IMR-90 (cell line): ENCODE measurements around the gene GAS2L2. TPM values are rescaled to one million over a fixed set of nuclear protein-coding genes. Genes with fewer than 3 reads are reported as not detected.

Experiments used
- ATAC-seq: fragments of 200-7000 bp; cut with Tn5 transposase; 2 replicates; pipeline ENCODE4 v1.9.1; 2020; ENCODE audit warnings: low read depth, mild to moderate bottlenecking, moderate library complexity
- BruUV-seq: library from RNA; stranded (reverse); fragments of 400-500 nt; replicated peaks from 2 replicates; lab custom pipeline; 2021; lab: Mats Ljungman, UMichigan
- CTCF ChIA-PET: fragments of 300-600 bp; formaldehyde crosslinking; extraction: SDS; loops from one replicate; lab custom pipeline; 2021; ENCODE audit warnings: antibody characterized with exemption; lab: Yijun Ruan, JAX
- POLR2A ChIA-PET: fragments of 300-600 bp; sonication (Branson Sonifier 250); formaldehyde crosslinking; loops from one replicate; lab custom pipeline; 2022; ENCODE audit warnings: antibody characterized with exemption; ENCODE audit not compliant: unreplicated experiment; lab: Charles Lee
- DNase-seq: peaks from one replicate; pipeline ENCODE4 v3.0.0; 2013
- H2AFZ ChIP-seq: replicated peaks from 2 replicates; pipeline ENCODE3; 2013; ENCODE audit warnings: low read length, mild to moderate bottlenecking; ENCODE audit not compliant: poor library complexity
- H2AK5ac ChIP-seq: 2 replicates; pipeline ENCODE4 v1.6.1; 2013; ENCODE audit warnings: low read depth, low read length, inconsistent platforms
- H2AK9ac ChIP-seq: replicated peaks from 2 replicates; pipeline ENCODE3; 2013; ENCODE audit warnings: mild to moderate bottlenecking, low read depth, low read length, moderate library complexity; ENCODE audit not compliant: poor library complexity
- H2BK120ac ChIP-seq: 2 replicates; pipeline ENCODE4 v1.6.1; 2013; ENCODE audit warnings: low read depth, low read length, inconsistent platforms
- H2BK15ac ChIP-seq: 3 replicates; pipeline ENCODE4 v1.6.1; 2013; ENCODE audit warnings: low read depth, low read length, inconsistent platforms
- H2BK20ac ChIP-seq: 2 replicates; pipeline ENCODE4 v1.6.1; 2013; ENCODE audit warnings: low read depth, mild to moderate bottlenecking, inconsistent platforms, low read length, moderate library complexity
- H2BK5ac ChIP-seq: 2 replicates; pipeline ENCODE4 v1.6.1; 2013; ENCODE audit warnings: mild to moderate bottlenecking, low read depth, low read length, inconsistent platforms; ENCODE audit not compliant: poor library complexity, severe bottlenecking
- H3K14ac ChIP-seq: replicated peaks from 2 replicates; pipeline ENCODE4 v1.6.1; 2013; ENCODE audit warnings: low read depth, low read length, inconsistent platforms
- H3K18ac ChIP-seq: 2 replicates; pipeline ENCODE4 v1.6.1; 2013; ENCODE audit warnings: low read depth, low read length, control low read depth
- H3K23ac ChIP-seq: 2 replicates; pipeline ENCODE4 v1.6.1; 2013; ENCODE audit warnings: low read depth, low read length, inconsistent platforms
- H3K27ac ChIP-seq: 2 replicates; pipeline ENCODE4 v1.5.1; 2013; ENCODE audit warnings: mild to moderate bottlenecking, control low read depth, low read length; ENCODE audit not compliant: insufficient read depth
- H3K27me3 ChIP-seq: 2 replicates; pipeline ENCODE4 v1.6.1; 2013; ENCODE audit warnings: low read length; ENCODE audit not compliant: control insufficient read depth, insufficient read depth
- H3K36me3 ChIP-seq: 2 replicates; pipeline ENCODE4 v1.6.1; 2013; ENCODE audit warnings: low read length, mixed read lengths; ENCODE audit not compliant: control insufficient read depth, insufficient read depth
- H3K4ac ChIP-seq: 2 replicates; pipeline ENCODE4 v1.6.1; 2013; ENCODE audit warnings: low read depth, low read length, inconsistent platforms
- H3K4me1 ChIP-seq: 2 replicates; pipeline ENCODE4 v1.6.1; 2013; ENCODE audit warnings: low read length, mixed read lengths; ENCODE audit not compliant: control insufficient read depth, insufficient read depth
- H3K4me2 ChIP-seq: 2 replicates; pipeline ENCODE4 v1.6.1; 2013; ENCODE audit warnings: low read depth, mild to moderate bottlenecking, control low read depth, low read length, moderate library complexity
- H3K4me3 ChIP-seq: 2 replicates; pipeline ENCODE4 v1.5.1; 2013; ENCODE audit warnings: low read depth, mild to moderate bottlenecking, control low read depth, low read length, moderate library complexity; ENCODE audit not compliant: insufficient read depth
- H3K56ac ChIP-seq: 2 replicates; pipeline ENCODE4 v1.6.1; 2013; ENCODE audit warnings: low read length, inconsistent platforms; ENCODE audit not compliant: insufficient read depth; ENCODE audit errors: extremely low read depth
- H3K79me1 ChIP-seq, 2 experiments: 2 replicates each; pipeline ENCODE4 v1.6.1; 2013; ENCODE audit warnings: low read length in 2 of 2, inconsistent platforms in 1 of 2, low read depth in 1 of 2
- H3K9ac ChIP-seq: 2 replicates; pipeline ENCODE4 v1.6.1; 2013; ENCODE audit warnings: low read depth, low read length, control low read depth
- H3K9me1 ChIP-seq: 2 replicates; pipeline ENCODE4 v1.6.1; 2013; ENCODE audit warnings: low read length, inconsistent platforms; ENCODE audit not compliant: insufficient read depth
- H3K9me3 ChIP-seq: 2 replicates; pipeline ENCODE4 v1.6.1; 2013; ENCODE audit warnings: low read length; ENCODE audit not compliant: control insufficient read depth, insufficient read depth
- H4K20me1 ChIP-seq: 2 replicates; pipeline ENCODE4 v1.6.1; 2013; ENCODE audit warnings: low read length, inconsistent platforms; ENCODE audit not compliant: insufficient read depth
- H4K5ac ChIP-seq: 2 replicates; pipeline ENCODE4 v1.6.1; 2013; ENCODE audit warnings: mild to moderate bottlenecking, low read depth, low read length, control low read depth
- H4K8ac ChIP-seq, 2 experiments: 2 replicates each; pipeline ENCODE4 v1.6.1; 2013; ENCODE audit warnings: low read depth in 2 of 2, low read length in 2 of 2, control low read depth in 1 of 2, inconsistent platforms in 1 of 2
- H4K91ac ChIP-seq: 2 replicates; pipeline ENCODE4 v1.6.1; 2013; ENCODE audit warnings: low read depth, low read length, inconsistent platforms; ENCODE audit not compliant: insufficient read depth
- FOS ChIP-seq: fragments of 150-350 bp; IDR thresholded peaks from 2 replicates; pipeline ENCODE4 v1.6.1; 2016; ENCODE audit warnings: low read depth, low read length
- MAFK ChIP-seq: IDR thresholded peaks from 2 replicates; pipeline ENCODE4 v1.6.1; 2012; ENCODE audit warnings: low read depth, low read length, improper control_type of control experiment
- POLR2A ChIP-seq: IDR thresholded peaks from 2 replicates; pipeline ENCODE4 v1.6.1; 2012; ENCODE audit warnings: mild to moderate bottlenecking, low read depth, low read length
- RAD21 ChIP-seq: IDR thresholded peaks from 2 replicates; pipeline ENCODE4 v1.6.1; 2012; ENCODE audit warnings: low read length, improper control_type of control experiment
- RCOR1 ChIP-seq: IDR thresholded peaks from 2 replicates; pipeline ENCODE4 v1.6.1; 2012; ENCODE audit warnings: mild to moderate bottlenecking, low read length, improper control_type of control experiment; ENCODE audit not compliant: insufficient replicate concordance
- USF2 ChIP-seq: fragments of 150-350 bp; IDR thresholded peaks from 2 replicates; pipeline ENCODE4 v1.6.1; 2017; ENCODE audit warnings: mild to moderate bottlenecking, antibody characterized with exemption, low read length, low read depth
- WGBS, 2 experiments: methylation state at CpG; one replicate each; pipeline versions ENCODE4 v1.1.5 to v1.1.7; 2013; ENCODE audit warnings: missing lambda C conversion rate in 2 of 2; ENCODE audit not compliant: insufficient read length in 1 of 2; ENCODE audit errors: extremely low coverage in 2 of 2; 5-methylcytosine and 5-hydroxymethylcytosine counted together
- dilution Hi-C: fragments of 300-500 bp; cut with HindIII; formaldehyde crosslinking; loops from one replicate; pipeline ENCODE4 v1.14.3; 2018; ENCODE audit warnings: low sequenced_read_pairs; ENCODE audit not compliant: unreplicated experiment
- in situ Hi-C: fragments of 300-500 bp; cut with MboI; formaldehyde crosslinking; loops from 3 replicates; pipeline ENCODE4 v1.14.3; 2019; ENCODE audit warnings: low sequenced_read_pairs, inconsistent platforms, mixed read lengths
- intact Hi-C: fragments of 100-400 bp; cut with micrococcal nuclease; formaldehyde crosslinking; loops from 2 replicates; pipeline ENCODE4 v1.10.0; 2022
- polyA plus RNA-seq, 3 experiments: library from polyadenylated mRNA; depleted of rRNA; stranded (reverse); fragments of >200 nt; gene quantifications; 2 replicates each; pipeline ENCODE4 v1.2.3, GENCODE V29; 2012; ENCODE audit warnings: low replicate concordance in 1 of 3
- total RNA-seq: library from RNA; depleted of rRNA; stranded (reverse); fragments of >200 nt; gene quantifications from 2 replicates; pipeline ENCODE4 v1.2.3, GENCODE V29; 2012
- TF ChIP-seq, protein P1 (sequence below): conservative IDR thresholded peaks from 2 replicates; pipeline ENCODE4 v1.5.1; 2012; ENCODE audit warnings: mild to moderate bottlenecking, low read depth, low read length, improper control_type of control experiment
- TF ChIP-seq, protein P2 (sequence below): fragments of 150-350 bp; IDR thresholded peaks from 2 replicates; pipeline ENCODE4 v1.6.1; 2016; ENCODE audit warnings: low read depth, mild to moderate bottlenecking, low read length, moderate library complexity, borderline replicate concordance

Gene GAS2L2
- total and polyA plus RNA-seq, 2 of the 4 experiments (the other 2 are of a cell fraction): 0.02 TPM; not detected in 1

- Histone ChIP-seq H2AK5ac (no peak overlapping the region), H3K27me3 (no peaks in the 10 kb centered on the region), H4K5ac (no peak overlapping the region), H3K4me1 (peaks cover 2% of the 10 kb centered on the region), H3K23ac (no peak overlapping the region), H3K56ac (no peak overlapping the region), H2BK5ac (no peak overlapping the region), H2BK120ac (no peak overlapping the region), H2BK15ac (no peak overlapping the region), H3K79me1 (peaks cover 10 to 12% of the 10 kb centered on the region in 2 experiments; a peak in 3 of 4 replicates), H4K91ac (no peak overlapping the region), H4K8ac (no peak overlapping the region), H3K9ac (no peak overlapping the region), H2AFZ (no peak overlapping the region), H2BK20ac (no peak overlapping the region), H3K9me3 (no peaks in the 10 kb centered on the region), H2AK9ac (no peak overlapping the region), H3K14ac (no peak overlapping the region), H3K36me3 (peaks cover 17% of the 10 kb centered on the region), H3K4ac (no peak overlapping the region), H3K9me1 (no peaks in the 10 kb centered on the region), H3K4me3 (no peak overlapping the region), H3K18ac (no peak overlapping the region), H4K20me1 (peaks cover 4% of the 10 kb centered on the region; the same call in 1 of the 2 replicates), H3K4me2 (no peak overlapping the region), H3K27ac (no peak overlapping the region)
- dilution Hi-C loops: no loop called here
- ATAC-seq (no peak), DNase-seq (no peak)
- no TSS peak for BruUV-seq
- WGBS, 2 experiments: no CpG with 5 or more reads among the region's 3 CpGs
- in situ Hi-C loops: no loop called here
- CTCF ChIA-PET: no interaction called here
- TF ChIP-seq POLR2A: no peak
- TF ChIP-seq, protein P1, sequence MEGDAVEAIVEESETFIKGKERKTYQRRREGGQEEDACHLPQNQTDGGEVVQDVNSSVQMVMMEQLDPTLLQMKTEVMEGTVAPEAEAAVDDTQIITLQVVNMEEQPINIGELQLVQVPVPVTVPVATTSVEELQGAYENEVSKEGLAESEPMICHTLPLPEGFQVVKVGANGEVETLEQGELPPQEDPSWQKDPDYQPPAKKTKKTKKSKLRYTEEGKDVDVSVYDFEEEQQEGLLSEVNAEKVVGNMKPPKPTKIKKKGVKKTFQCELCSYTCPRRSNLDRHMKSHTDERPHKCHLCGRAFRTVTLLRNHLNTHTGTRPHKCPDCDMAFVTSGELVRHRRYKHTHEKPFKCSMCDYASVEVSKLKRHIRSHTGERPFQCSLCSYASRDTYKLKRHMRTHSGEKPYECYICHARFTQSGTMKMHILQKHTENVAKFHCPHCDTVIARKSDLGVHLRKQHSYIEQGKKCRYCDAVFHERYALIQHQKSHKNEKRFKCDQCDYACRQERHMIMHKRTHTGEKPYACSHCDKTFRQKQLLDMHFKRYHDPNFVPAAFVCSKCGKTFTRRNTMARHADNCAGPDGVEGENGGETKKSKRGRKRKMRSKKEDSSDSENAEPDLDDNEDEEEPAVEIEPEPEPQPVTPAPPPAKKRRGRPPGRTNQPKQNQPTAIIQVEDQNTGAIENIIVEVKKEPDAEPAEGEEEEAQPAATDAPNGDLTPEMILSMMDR: no peak
- TF ChIP-seq, protein P2, sequence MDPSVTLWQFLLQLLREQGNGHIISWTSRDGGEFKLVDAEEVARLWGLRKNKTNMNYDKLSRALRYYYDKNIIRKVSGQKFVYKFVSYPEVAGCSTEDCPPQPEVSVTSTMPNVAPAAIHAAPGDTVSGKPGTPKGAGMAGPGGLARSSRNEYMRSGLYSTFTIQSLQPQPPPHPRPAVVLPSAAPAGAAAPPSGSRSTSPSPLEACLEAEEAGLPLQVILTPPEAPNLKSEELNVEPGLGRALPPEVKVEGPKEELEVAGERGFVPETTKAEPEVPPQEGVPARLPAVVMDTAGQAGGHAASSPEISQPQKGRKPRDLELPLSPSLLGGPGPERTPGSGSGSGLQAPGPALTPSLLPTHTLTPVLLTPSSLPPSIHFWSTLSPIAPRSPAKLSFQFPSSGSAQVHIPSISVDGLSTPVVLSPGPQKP: no peak
- TF ChIP-seq RAD21: no peak
- no peak for TF ChIP-seq MAFK
- TF ChIP-seq USF2: no peak
- TF ChIP-seq FOS: no peak
- TF ChIP-seq RCOR1: no peak
- POLR2A ChIA-PET: no interaction called here
- intact Hi-C loops: no loop called here
Measured at GRCh38 chr17:35708149-35708548, 44.9 kb downstream of the GAS2L2 start.
